Keratinocyte (primary cell): ENCODE measurements around the gene PCDH1. TPM values are rescaled to one million over a fixed set of nuclear protein-coding genes. Genes with fewer than 3 reads are reported as not detected.

Experiments
- DNase-seq: peaks from one replicate; pipeline ENCODE4 v3.0.0-alpha.2; 2011; ENCODE audit warnings: low read depth, missing footprints, low spot score
- FAIRE-seq: peaks from 2 replicates; lab custom pipeline; 2011; peaks lifted over from hg19 to GRCh38; lab: Jason Lieb, UNC
- H2AFZ ChIP-seq: 2 replicates; pipeline ENCODE4 v1.6.0; 2012; ENCODE audit warnings: low read length, control low read depth, inconsistent platforms; ENCODE audit not compliant: control insufficient read depth
- H3K27ac ChIP-seq: 2 replicates; pipeline ENCODE4 v1.5.1; 2011; ENCODE audit warnings: low read length; ENCODE audit not compliant: control insufficient read depth, insufficient read depth
- H3K27me3 ChIP-seq: 3 replicates; pipeline ENCODE4 v1.6.0; 2011; ENCODE audit warnings: low read length; ENCODE audit not compliant: control insufficient read depth, insufficient read depth; ENCODE audit errors: extremely low read depth
- H3K36me3 ChIP-seq, 2 experiments: 2 replicates in 1 of 2; 3 replicates in 1 of 2; pipeline ENCODE4 v1.5.1; 2011; ENCODE audit warnings: low read length in 2 of 2, mild to moderate bottlenecking in 1 of 2; ENCODE audit not compliant: control insufficient read depth in 2 of 2, insufficient read depth in 2 of 2; ENCODE audit errors: extremely low read depth in 1 of 2
- H3K4me1 ChIP-seq: 3 replicates; pipeline ENCODE4 v1.5.1; 2011; ENCODE audit warnings: low read length; ENCODE audit not compliant: control insufficient read depth, insufficient read depth; ENCODE audit errors: extremely low read depth
- H3K4me2 ChIP-seq: 3 replicates; pipeline ENCODE4 v1.6.0; 2011; ENCODE audit warnings: low read depth, low read length; ENCODE audit not compliant: control insufficient read depth, insufficient read depth; ENCODE audit errors: extremely low read depth
- H3K4me3 ChIP-seq, 3 experiments: fragments of 200-600 bp in 1 of 3; sonication (generic) in 1 of 3; 2 replicates in 2 of 3; 3 replicates in 1 of 3; pipeline ENCODE4 v1.5.1; 2011 to 2016; ENCODE audit warnings: low read length in 3 of 3, mild to moderate bottlenecking in 3 of 3, control low read depth in 2 of 3, inconsistent platforms in 1 of 3, low read depth in 1 of 3, mixed read lengths in 1 of 3, mixed run types in 1 of 3, moderate library complexity in 1 of 3; ENCODE audit not compliant: control insufficient read depth in 2 of 3, insufficient read depth in 2 of 3; ENCODE audit errors: extremely low read depth in 1 of 3
- H3K79me2 ChIP-seq: 2 replicates; pipeline ENCODE4 v1.6.0; 2012; ENCODE audit warnings: low read length; ENCODE audit not compliant: control insufficient read depth, insufficient read depth
- H3K9ac ChIP-seq: 3 replicates; pipeline ENCODE4 v1.6.0; 2011; ENCODE audit warnings: low read length; ENCODE audit not compliant: control insufficient read depth, insufficient read depth; ENCODE audit errors: extremely low read depth
- H3K9me1 ChIP-seq: 3 replicates; pipeline ENCODE4 v1.6.0; 2011; ENCODE audit warnings: low read length; ENCODE audit not compliant: control insufficient read depth, insufficient read depth; ENCODE audit errors: extremely low read depth
- H3K9me3 ChIP-seq: 2 replicates; pipeline ENCODE4 v1.5.1; 2012; ENCODE audit warnings: low read depth, low read length; ENCODE audit not compliant: control insufficient read depth
- H4K20me1 ChIP-seq: 3 replicates; pipeline ENCODE4 v1.6.0; 2011; ENCODE audit warnings: low read length; ENCODE audit not compliant: control insufficient read depth, insufficient read depth; ENCODE audit errors: extremely low read depth
- EZH2 ChIP-seq: IDR thresholded peaks from one replicate; pipeline ENCODE4 v1.6.1; 2012; ENCODE audit warnings: inconsistent platforms, mild to moderate bottlenecking, low read length, moderate library complexity
- dilution Hi-C: fragments of 300-500 bp; cut with MboI; formaldehyde crosslinking; loops from one replicate; pipeline ENCODE4 v1.7.0; 2020; ENCODE audit warnings: low sequenced_read_pairs; ENCODE audit not compliant: extremely low pct_ligation_motif_present
- polyA plus RNA-seq, 5 experiments: library from polyadenylated mRNA; depleted of rRNA in 3 of 5; stranded (reverse) in 3 of 5; stranded (forward) in 1 of 5; unstranded in 1 of 5; fragments of >200 nt; gene quantifications; 1 replicate in 1 of 5; 2 replicates in 3 of 5; 3 replicates in 1 of 5; pipeline versions ENCODE4 v1.2.1 to v1.2.3, GENCODE V29; 2011 to 2012; ENCODE audit warnings: missing spikeins in 2 of 5, low read depth in 1 of 5, low replicate concordance in 1 of 5
- TF ChIP-seq, protein P1 (sequence below), 3 experiments: IDR thresholded peaks in 1 of 3; conservative IDR thresholded peaks in 1 of 3; optimal IDR thresholded peaks in 1 of 3; 2 replicates in 2 of 3; 3 replicates in 1 of 3; pipeline versions ENCODE3 to v1.5.1; 2011; ENCODE audit warnings: low read length in 3 of 3, mild to moderate bottlenecking in 3 of 3, moderate library complexity in 2 of 3, control low read depth in 1 of 3, inconsistent platforms in 1 of 3; ENCODE audit not compliant: insufficient read depth in 2 of 3; ENCODE audit errors: extremely low read depth in 1 of 3

The PCDH1 gene
- polyA plus RNA-seq, 1 donor (not counting 4 experiments of a cell fraction or from before 2014, with no cell fraction given), result 10.0 TPM

- Histone ChIP-seq H3K4me1 (no peaks in the 10 kb centered on the region), H3K4me3 (no peak overlapping the region), H3K9me1 (no peaks in the 10 kb centered on the region), H3K4me2 (no peak overlapping the region), H4K20me1 (no peaks in the 10 kb centered on the region), H3K36me3 (no peaks in the 10 kb centered on the region), H3K27me3 (peaks cover 24% of the 10 kb centered on the region), H3K9ac (no peak overlapping the region), H3K9me3 (no peaks in the 10 kb centered on the region), H3K79me2 (no peaks in the 10 kb centered on the region), H2AFZ (no peak overlapping the region), H3K27ac (no peak overlapping the region)
- TF ChIP-seq, protein P1, sequence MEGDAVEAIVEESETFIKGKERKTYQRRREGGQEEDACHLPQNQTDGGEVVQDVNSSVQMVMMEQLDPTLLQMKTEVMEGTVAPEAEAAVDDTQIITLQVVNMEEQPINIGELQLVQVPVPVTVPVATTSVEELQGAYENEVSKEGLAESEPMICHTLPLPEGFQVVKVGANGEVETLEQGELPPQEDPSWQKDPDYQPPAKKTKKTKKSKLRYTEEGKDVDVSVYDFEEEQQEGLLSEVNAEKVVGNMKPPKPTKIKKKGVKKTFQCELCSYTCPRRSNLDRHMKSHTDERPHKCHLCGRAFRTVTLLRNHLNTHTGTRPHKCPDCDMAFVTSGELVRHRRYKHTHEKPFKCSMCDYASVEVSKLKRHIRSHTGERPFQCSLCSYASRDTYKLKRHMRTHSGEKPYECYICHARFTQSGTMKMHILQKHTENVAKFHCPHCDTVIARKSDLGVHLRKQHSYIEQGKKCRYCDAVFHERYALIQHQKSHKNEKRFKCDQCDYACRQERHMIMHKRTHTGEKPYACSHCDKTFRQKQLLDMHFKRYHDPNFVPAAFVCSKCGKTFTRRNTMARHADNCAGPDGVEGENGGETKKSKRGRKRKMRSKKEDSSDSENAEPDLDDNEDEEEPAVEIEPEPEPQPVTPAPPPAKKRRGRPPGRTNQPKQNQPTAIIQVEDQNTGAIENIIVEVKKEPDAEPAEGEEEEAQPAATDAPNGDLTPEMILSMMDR (optimal IDR thresholded peaks at IDR 0.05 in 1 of 3, IDR thresholded peaks at IDR 0.05 in 1 of 3, conservative IDR thresholded peaks at IDR 0.05 in 1 of 3; ENCODE audit: extremely low read depth in 1 of 3, insufficient read depth in 2 of 3, low read length in 3 of 3), result no peak
- TF ChIP-seq EZH2, result no peak
- FAIRE-seq (no peak), DNase-seq (no peak)
- dilution Hi-C loops, result no loop called here
Observed at GRCh38 chr5:141815051-141815795, 63.0 kb downstream of the PCDH1 start.

DNA sequence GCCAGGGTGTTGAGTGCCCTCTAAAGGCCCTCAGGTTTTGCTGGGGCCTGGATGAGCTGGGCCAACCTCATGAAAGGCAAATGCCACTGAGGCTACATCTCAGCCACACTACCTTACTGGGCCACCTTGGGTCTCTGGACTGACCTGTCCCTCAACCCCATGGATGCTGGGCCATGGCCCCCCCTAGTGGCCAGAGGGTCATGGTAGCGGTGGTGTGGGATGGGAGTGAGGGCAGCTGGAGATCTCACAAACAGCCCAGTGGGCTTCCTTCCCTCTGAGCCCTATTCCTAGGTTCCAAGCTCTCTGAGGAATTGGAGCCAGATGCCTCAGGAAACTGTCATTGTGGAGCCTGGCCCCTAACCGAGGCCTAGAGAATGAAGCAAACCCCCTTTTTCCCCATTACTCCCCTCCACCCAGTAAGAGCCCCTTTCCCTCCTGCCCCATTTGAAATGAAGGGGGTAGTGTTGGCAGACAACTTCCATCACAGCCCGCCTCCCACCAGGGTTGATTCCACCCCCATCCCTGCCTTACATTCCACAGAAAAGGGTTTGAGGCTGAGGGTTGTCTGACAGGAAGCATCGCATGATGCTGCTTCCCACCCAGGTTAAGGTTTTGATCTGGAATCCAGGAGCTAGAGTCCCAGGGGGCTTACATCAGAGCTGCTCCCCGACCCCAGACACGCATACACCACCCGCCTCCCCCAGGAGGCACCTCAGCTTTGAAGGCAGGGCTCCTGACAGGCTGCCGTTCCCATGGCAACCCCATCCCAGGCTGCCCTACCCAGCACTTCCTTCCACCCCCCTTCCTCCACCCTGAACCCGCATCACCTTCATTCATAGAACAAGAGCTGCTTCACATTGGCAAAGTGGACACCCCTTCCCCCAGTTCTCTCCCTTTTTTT lies 63.9 kb downstream of the PCDH1 start:
- Histone ChIP-seq H3K27me3 (peaks cover 32% of the 10 kb centered on the region), H3K36me3 (no peaks in the 10 kb centered on the region), H3K27ac (no peak overlapping the region), H3K9ac (no peak overlapping the region), H2AFZ (no peak overlapping the region), H3K79me2 (no peaks in the 10 kb centered on the region), H3K4me3 (no peak overlapping the region), H3K9me3 (no peaks in the 10 kb centered on the region), H3K9me1 (no peaks in the 10 kb centered on the region), H3K4me1 (no peaks in the 10 kb centered on the region), H4K20me1 (no peaks in the 10 kb centered on the region), H3K4me2 (no peak overlapping the region)
- dilution Hi-C loops, result no loop called here
- no peak for DNase-seq
- FAIRE-seq, result peak; percentile 13
- TF ChIP-seq, protein P1 (optimal IDR thresholded peaks at IDR 0.05 in 1 of 3, IDR thresholded peaks at IDR 0.05 in 1 of 3, conservative IDR thresholded peaks at IDR 0.05 in 1 of 3; ENCODE audit: extremely low read depth in 1 of 3, insufficient read depth in 2 of 3, low read length in 3 of 3), result peak; percentile 72 to 93 (median 84)
- TF ChIP-seq EZH2, result no peak
